Activated T-cell treated with anti-CD3 and anti-CD28 coated beads for 48 hours (primary cell): ENCODE measurements around the gene METRN.

Source experiments
- DNase-seq: peaks from one replicate; pipeline ENCODE4 v3.0.0-alpha.2; 2020; ENCODE audit warnings: low read depth

Gene METRN

DNA sequence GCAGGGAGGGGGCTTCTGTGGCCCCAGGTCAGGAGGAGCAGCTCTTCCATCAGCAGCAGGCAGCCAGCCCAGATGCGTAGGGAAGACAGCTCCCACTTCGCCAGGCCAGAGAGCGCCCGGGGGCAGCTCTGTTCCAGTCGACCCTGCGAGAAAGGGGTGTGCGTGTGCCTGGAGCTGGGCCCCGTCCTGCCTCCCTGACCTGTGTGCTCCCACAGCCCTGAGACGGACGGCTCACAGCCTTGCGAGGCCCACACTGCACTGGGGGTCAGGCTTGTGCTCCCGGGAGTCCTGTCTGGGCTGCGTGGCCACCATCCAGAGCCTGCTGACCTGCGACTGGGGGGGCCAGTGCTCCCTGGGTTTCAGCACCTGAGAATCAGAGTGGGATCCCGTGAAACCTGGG, 45.1 kb downstream of the METRN start:
- no peak for DNase-seq

DNA sequence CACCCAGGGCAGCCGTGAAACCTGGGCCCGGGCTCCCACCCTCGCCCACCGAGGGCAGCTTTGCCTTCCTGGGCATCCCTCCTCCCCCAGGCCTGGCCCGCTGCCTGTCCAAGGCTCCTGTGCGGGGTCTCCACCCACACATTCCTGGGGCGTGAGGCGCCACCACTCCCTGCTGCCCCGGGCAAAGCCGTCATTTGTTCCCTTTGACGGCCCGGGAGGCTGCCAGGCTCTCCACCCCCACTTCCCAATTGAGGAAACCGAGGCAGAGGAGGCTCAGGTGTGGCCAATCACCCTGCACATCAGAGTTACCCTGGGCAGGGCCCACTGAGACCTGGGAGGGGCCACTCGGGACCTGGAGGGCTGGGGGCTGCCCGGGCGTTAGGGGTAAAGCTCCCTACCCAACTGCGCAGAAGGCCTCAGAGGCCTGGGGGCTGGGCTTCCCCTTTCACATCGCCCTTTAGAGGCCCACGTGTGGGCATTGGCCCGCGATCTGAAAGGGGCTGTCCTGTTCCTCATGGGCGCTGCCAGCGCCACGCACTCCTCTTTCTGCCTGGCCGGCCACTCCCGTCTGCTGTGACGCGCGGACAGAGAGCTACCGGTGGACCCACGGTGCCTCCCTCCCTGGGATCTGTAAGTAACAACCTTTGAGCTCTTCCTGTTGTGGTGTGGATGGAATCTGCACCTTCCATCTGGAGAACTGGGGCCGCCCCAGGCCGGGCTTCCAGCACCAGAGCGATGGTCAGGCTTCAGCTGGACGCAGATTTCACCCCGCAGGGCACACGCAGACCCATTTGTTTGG, 45.8 kb downstream of the METRN start, which contains the start of gene MSLN:
MSLN (plus strand) TSS at position 190 of the 799 bp plus-strand sequence. CDS start 1,947 bp downstream, outside the sequence.
- no peak for DNase-seq

DNA sequence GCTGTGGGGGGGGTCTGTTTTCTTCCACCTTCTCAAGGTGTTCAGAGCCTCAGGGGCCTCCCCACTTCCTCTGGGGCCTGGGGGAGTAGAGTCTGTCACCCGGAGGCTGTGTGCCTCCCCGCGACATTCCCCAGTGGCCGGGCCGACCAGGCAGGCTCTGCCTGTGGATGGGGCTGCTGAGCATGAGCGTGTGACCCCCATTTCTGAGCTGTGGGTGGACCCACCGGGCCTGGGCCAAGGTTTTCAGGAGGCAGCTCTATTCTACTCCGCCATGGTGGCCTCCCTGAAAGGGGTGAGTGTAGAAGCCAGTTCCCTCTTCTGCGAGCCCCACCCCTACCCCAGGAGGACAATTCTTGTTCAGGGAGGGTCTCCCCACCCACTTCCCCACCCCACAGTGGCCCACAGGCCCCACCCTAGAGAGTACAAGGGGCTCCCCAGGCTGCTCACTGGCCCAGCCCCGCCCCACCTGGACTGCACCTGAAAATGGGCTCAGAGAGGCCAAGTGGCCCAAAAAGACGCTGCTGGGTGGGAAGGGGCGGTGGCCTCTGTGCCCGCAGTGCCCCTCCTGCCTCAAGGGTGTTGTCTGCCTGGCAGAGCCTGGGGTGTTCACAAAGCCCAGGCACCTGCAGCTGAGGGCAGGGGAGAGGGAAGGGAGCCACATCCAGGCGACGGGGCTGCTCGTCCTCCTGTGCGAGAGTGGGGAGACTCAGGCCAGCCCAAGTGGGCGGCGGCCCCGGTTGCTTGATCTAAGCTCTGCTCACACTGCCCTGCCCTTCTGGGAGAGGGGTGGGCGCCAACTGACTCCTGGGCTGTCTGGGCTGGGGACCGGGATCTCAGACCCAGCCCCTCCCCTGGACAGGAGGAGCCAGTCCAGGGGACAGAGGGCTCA, 47.0 kb downstream of the METRN start:
- no peak for DNase-seq

DNA sequence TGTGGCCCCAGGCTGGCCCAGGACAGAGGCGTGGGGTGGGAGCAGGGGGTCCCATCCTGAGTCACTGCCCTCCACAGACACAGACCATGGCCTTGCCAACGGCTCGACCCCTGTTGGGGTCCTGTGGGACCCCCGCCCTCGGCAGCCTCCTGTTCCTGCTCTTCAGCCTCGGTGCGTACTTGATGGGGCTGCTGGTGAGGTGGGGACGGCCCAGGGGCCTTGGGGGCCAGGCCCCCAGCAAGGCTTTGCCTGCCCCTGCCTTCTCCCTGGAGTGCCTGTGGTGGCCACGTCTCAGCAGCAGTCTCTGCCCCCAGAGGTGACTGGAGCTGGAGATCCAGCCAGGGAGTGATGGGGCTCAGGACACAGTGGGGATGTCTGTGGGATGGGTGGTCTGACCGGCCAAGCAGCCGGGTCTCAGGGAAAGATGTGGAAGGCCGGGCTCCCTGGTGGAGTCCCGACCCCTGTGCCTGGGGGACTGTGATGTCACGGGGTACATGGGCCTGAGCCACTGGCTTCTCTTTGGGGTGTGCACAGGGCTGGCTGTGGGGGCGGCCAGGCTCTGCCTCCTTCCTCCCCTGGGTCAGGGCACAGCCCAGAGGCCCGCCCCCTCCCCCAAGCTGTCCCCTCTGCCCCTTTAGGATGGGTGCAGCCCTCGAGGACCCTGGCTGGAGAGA, 47.8 kb downstream of the METRN start:
- DNase-seq: no peak

GRCh38 chr16:763369-764183, 48.7 kb downstream of the METRN start:
- DNase-seq: no peak

DNA sequence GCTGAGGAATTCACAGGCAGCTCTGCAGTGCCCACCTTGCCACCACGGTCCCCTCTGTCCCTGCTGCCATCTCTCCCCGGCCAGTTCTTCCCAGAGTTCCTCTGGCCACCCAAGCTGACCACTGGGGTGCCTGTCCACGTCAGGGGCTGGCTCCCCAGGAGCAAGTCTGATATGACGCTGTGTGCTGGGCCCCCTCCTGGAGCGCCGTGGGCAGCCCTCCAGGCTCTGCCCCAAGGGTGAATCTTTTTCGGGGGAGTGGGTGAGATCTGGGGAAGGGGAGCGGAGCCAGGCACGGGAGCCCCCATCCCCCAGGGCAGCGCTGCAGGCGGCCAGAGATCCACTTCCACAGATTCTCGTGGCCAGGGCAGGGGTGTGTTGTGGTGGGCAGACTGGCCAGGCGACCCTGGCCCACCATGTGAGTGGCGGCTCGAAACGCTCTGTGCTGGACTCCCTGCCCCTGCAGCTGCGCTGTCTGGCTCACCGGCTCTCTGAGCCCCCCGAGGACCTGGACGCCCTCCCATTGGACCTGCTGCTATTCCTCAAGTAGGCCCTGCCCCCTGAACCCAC, 49.3 kb downstream of the METRN start:
- DNase-seq: no peak

DNA sequence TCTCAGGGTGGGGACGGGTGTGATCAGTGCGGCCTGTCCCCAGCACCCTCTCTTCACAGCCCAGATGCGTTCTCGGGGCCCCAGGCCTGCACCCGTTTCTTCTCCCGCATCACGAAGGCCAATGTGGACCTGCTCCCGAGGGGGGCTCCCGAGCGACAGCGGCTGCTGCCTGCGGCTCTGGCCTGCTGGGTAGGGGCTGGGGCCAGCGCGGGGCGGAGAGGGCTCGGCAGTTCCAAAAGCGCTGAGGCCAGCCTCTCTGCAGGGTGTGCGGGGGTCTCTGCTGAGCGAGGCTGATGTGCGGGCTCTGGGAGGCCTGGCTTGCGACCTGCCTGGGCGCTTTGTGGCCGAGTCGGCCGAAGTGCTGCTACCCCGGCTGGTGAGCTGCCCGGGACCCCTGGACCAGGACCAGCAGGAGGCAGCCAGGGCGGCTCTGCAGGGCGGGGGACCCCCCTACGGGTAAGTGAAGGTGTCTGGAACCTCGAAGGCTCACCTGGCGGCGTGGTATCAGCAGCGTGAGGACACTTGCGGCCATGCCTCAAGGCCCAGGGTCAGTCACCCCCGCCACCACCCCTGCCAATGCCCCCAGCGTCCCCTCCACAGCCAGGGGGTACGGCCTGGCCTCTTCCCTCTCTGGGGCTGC, 50.0 kb downstream of the METRN start:
- no peak for DNase-seq

DNA sequence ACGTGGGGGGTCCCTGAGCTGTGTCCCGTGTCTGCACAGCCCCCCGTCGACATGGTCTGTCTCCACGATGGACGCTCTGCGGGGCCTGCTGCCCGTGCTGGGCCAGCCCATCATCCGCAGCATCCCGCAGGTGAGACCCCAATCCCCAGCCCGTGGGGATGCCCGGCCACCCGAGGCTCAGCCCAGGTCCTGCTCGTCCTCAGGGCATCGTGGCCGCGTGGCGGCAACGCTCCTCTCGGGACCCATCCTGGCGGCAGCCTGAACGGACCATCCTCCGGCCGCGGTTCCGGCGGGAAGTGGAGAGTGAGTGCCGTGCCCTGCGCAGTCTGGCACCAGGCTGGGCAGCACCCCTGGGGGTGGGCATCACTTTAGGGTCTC, 50.6 kb downstream of the METRN start:
- no peak for DNase-seq

DNA sequence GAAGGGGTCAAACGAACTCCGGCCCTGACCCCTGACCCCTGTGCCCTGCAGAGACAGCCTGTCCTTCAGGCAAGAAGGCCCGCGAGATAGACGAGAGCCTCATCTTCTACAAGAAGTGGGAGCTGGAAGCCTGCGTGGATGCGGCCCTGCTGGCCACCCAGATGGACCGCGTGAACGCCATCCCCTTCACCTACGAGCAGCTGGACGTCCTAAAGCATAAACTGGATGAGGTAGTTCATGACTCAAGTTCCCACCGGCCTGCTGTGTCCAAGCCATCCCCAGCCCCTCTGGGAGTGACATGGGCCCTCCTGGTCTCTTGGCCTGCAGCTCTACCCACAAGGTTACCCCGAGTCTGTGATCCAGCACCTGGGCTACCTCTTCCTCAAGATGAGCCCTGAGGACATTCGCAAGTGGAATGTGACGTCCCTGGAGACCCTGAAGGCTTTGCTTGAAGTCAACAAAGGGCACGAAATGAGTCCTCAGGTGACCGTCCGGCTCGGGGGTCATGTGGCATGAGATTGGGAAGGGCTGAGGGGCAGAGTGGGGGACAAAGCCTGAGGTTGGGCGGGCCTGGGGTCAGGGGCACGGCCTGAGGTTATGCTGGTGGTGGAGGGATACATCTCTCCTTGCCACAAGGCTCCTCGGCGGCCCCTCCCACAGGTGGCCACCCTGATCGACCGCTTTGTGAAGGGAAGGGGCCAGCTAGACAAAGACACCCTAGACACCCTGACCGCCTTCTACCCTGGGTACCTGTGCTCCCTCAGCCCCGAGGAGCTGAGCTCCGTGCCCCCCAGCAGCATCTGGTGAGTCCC, 51.3 kb downstream of the METRN start:
- no peak for DNase-seq

GRCh38 chr16:766820-767640, 52.1 kb downstream of the METRN start:
- DNase-seq: no peak

DNA sequence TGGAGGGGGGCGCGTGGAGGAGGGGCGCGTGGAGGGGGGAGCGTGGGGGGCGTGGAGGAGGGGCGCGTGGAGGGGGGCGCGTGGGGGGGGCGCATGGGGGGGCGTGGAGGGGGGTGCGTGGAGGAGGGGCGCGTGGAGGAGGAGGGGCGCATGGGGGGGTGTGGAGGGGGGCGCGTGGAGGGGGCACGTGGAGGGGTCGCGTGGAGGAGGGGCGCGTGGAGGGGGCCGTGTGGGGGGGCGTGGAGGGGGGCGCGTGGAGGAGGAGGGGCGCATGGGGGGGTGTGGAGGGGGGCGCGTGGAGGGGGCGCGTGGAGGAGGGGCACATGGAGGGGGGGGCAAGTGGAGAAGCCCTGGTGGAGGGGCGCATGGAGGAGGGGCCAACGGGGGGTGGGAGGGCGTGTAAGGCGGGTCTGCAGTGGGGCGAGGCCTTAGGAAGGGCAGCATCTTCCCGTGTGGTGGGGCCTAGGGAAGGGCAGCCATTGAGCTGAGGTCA, 52.9 kb downstream of the METRN start:
- DNase-seq: no peak

DNA sequence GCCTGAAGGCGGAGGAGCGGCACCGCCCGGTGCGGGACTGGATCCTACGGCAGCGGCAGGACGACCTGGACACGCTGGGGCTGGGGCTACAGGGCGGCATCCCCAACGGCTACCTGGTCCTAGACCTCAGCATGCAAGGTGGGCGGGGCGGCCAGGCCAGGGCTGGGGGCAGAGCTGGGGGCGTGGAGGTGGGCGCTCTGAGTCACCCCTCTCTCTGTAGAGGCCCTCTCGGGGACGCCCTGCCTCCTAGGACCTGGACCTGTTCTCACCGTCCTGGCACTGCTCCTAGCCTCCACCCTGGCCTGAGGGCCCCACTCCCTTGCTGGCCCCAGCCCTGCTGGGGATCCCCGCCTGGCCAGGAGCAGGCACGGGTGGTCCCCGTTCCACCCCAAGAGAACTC, 53.5 kb downstream of the METRN start:
- DNase-seq: no peak
